GM19023 (cell line): ENCODE data around the gene DIS3L2.

Experiments
- ATAC-seq: cut with Tn5 transposase; IDR thresholded peaks from one replicate; pipeline ENCODE4 v1.9.1; 2021; ENCODE audit warnings: mild to moderate bottlenecking, moderate library complexity; ENCODE audit not compliant: unreplicated experiment

The DIS3L2 gene

GRCh38 chr2:232340171-232340935 is 378.8 kb downstream of the DIS3L2 start:
- no peak for ATAC-seq

DNA sequence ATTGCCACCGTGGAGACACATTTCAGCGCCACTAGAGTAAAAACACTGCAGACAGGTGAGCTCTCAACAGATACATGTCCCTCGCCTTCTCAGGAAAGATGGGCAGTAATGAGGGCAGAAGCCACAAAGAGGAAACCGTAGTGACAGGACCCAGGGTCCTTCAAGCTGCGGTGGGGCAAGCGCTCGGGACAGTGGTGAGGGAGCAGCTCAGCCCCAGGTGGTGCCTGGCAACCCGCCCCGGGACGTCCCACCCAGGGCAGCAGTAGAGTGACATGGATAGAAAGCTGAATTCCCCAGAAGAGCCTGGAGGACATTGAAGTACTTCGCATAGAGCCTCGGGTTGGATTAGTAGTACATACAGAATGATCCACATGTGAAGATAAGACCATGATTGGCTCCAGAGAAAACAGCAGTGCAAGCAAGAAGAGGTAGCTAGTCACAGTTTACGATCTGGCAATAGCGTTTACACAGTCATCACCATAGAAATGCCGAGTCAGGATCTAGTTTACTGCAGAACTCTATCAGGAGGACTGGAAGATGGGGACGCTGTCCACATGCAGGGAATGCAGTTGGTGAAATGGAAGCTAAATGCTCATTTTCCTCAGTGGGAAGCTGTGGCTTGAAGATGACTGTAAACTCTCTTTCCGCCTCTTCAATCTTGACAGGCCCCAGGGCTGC is 379.7 kb downstream of the DIS3L2 start:
- ATAC-seq: no peak

- no peak for ATAC-seq
Measured at GRCh38 chr2:232341739-232342126, 380.2 kb downstream of the DIS3L2 start.

- ATAC-seq: no peak
Measured at GRCh38 chr2:232342635-232343565, 381.4 kb downstream of the DIS3L2 start.

DNA sequence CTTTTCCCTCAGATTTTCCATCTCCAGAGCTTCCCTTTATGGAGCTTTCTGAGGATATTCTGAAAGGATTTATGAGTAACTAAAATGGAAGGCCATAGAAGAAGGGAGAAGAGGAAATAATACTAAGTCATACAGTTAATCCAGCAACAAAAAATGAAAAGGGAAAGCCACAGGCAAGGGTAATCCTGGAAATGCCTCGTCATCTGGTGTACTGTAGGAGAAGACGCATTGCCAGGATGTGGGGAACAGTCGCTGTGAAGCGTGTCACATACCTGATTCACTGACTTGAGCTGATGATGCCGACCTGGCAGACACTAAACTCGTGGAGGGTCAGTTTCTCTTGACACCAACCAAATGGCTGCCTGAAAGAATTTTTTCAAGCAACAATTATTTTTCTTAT is 382.3 kb downstream of the DIS3L2 start:
- no peak for ATAC-seq

DNA sequence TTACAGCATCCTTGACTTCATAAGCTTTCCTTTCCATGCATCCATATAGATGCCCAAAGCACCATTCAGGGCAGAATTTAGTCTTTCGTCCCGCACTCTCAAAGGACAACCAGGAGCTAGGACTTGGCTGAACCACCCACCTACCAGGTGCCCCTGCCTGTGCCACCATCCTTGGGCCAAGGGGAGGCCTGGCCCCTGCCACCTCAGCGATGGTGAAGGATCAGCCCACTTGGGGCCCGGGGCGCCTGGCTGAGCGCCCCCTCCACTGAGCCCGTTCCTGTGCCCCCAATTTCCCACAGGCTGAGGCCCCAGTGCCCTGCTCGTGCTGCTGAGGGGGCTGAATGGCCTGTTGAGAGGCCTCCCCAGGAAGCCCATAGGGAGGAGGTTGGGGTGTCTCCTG is 383.7 kb downstream of the DIS3L2 start:
- no peak for ATAC-seq

DNA sequence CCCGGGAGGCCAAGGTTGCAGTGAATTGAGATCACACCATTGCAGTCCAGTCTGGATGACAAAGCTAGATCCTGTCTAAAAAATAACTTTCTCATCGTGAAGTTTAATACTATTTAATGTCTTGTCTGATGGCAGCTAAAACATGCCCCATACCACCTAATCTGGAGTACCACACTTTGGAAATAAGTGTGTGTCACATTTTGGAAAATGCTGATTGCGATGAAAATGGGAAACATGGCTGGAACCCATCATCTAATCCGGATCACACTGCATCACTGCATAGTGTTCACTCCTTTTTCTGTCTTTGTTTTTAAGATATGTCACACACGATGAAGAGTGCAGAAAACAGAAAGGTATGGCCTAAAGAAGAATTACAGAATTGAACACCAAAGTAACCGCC is 385.9 kb downstream of the DIS3L2 start:
- no peak for ATAC-seq

- no peak for ATAC-seq
Measured at GRCh38 chr2:232348936-232349335, 387.4 kb downstream of the DIS3L2 start.

GRCh38 chr2:232349546-232349945 is 388.0 kb downstream of the DIS3L2 start:
- no peak for ATAC-seq

GRCh38 chr2:232349946-232350635 is 388.6 kb downstream of the DIS3L2 start:
- no peak for ATAC-seq

- no peak for ATAC-seq
Measured at GRCh38 chr2:232350804-232351685, 389.5 kb downstream of the DIS3L2 start.

- no peak for ATAC-seq
Measured at GRCh38 chr2:232351686-232352510, 390.4 kb downstream of the DIS3L2 start.

DNA sequence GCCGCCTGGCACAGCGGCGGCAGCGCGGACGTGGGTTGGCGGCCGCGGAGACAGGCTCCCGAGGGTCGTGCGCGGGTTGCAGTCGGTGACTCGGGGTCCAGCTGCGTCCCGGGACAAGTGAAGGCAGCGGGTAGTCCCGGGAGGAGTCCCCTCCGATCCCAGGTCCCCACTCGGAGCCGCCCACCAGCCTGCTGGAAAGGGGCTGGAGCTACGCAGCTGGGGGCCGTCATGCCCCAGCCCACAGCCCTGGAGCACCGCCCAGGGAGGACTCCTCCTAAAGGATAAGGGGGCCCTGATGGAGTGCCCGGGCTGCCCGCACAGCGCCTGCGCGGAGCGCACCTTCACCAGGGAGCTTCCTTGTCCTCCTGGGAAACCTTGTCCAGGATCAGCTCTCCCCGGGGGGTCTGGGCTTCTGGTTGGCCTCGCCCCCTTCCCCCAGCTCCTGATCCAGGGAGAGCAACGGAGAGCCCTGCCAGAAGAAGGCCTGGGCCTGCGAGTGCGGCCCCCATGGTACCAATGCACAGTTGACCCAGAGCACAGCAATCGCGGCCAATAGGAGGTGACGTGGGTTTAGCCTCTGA is 391.1 kb downstream of the DIS3L2 start:
- ATAC-seq: no peak

- ATAC-seq: no peak
Measured at GRCh38 chr2:232353096-232353495, 391.6 kb downstream of the DIS3L2 start.

DNA sequence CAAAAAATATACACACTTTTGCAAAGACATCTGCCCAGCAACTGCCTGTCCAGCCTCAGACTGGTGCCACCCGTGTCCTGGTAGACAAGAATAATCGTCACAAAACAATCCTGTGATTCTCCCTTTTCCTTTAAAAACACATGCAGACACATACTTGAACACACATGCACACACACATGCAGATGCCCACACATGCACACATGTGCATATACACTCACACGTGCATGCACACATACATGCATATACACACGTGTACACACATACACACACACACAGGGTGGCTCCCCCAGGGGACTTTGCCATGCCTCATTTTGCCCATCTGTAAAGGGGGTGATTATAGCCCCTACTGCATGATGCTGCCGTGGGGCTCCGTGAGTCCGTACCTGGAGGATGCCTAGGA is 392.1 kb downstream of the DIS3L2 start:
- no peak for ATAC-seq

DNA sequence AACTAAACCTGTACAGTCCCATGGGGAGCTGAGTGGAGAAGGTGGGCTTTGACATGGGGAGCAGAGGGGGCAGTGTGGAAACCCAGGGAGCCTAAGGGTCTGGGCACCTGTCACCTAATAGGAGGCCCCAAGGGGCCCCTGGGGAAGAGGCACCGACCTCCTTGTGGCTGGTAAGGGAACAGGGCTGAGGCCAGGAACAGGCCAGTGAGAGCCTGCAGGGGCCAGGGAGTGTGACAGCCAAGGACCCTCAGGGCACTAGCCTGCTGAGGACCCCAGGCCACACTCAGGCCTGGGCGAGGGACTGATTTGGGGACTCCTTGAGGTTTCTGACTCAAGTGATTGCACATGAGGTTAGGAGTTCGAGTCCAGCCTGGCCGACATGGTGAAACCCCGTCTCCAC is 392.6 kb downstream of the DIS3L2 start:
- ATAC-seq: no peak

- no peak for ATAC-seq
Measured at GRCh38 chr2:232361646-232362045, 400.1 kb downstream of the DIS3L2 start.

GRCh38 chr2:232362174-232362900 is 400.8 kb downstream of the DIS3L2 start:
- no peak for ATAC-seq
